GM19438 (cell line): ENCODE measurements around the gene EPYC.

ENCODE experiments used
- ATAC-seq: cut with Tn5 transposase; IDR thresholded peaks from one replicate; pipeline ENCODE4 v1.9.1; 2021; ENCODE audit warnings: low read depth; ENCODE audit not compliant: unreplicated experiment

The EPYC gene

DNA sequence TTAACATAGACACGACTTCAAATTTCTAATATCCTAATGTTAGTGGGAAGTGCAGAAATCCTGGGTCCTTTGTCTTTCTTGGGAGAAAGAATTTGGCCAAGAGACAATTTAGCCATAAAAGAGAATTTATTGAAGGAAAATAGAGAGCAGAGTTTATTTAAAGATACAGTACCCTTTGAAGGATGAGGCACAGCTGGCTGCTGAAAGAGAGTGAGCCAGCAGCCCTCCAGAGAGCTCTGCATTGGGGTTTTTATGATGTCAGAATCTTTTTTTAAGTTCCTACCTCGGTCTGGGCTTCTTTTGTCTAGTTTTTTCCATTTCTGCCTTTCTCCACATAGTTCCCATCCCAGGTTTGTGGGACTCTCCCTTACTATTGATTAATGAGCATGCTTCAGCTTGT, 87.3 kb downstream of the EPYC start:
- ATAC-seq, result no peak

GRCh38 chr12:90916516-90916915, 88.3 kb downstream of the EPYC start:
- ATAC-seq, result no peak

DNA sequence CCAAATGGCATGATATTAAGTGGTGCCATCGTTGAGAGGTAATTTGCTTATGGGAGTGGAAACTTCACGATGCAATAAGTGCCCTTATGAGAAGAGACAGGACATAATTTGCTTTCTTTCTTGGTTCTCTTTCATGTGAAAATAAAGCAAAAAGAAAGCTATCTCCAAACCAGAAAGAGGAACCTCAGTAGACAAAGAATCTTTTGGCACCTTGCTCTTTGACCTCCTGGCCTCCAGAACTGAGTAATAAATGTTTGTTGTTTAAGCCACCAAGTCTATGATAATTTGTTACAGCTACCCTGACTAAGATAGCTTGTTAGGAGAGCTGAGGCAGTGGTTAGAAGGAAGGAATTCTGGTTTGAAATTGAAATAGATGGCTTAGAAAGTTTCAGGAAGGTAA, 89.4 kb downstream of the EPYC start:
- no peak for ATAC-seq
